WTC11 (cell line): ENCODE results near the gene SCAANT1. TPM values are rescaled to one million over a fixed set of nuclear protein-coding genes. Genes with fewer than 3 reads are reported as not detected.

Experiments
- ATAC-seq: fragments of 200-7000 bp; cut with Tn5 transposase; 2 replicates; pipeline ENCODE4 v1.10.0; 2021; ENCODE audit warnings: mild to moderate bottlenecking, moderate library complexity
- CTCF ChIA-PET: fragments of 300-600 bp; sonication (Branson Sonifier 250); formaldehyde crosslinking; loops from one replicate; lab custom pipeline; 2021; ENCODE audit warnings: antibody characterized with exemption; lab: Charles Lee
- POLR2A ChIA-PET: fragments of 350-600 bp; sonication (Branson Sonifier 250); formaldehyde crosslinking; loops from one replicate; lab custom pipeline; 2021; ENCODE audit warnings: antibody characterized with exemption; lab: Charles Lee
- DNase-seq: peaks from one replicate; pipeline ENCODE4 v3.0.0; 2021; ENCODE audit warnings: low spot score
- H3K27ac Mint-ChIP-seq: 2 replicates; pipeline ENCODE4 v1.8.0; 2021; ENCODE audit warnings: mixed read lengths
- H3K27me3 Mint-ChIP-seq: 2 replicates; pipeline ENCODE4 v1.8.0; 2021; ENCODE audit warnings: low read depth, mild to moderate bottlenecking, moderate library complexity, mixed read lengths
- H3K36me3 Mint-ChIP-seq: 2 replicates; pipeline ENCODE4 v1.8.0; 2021; ENCODE audit warnings: mixed read lengths
- H3K4me1 Mint-ChIP-seq: 2 replicates; pipeline ENCODE4 v1.8.0; 2022; ENCODE audit warnings: mixed read lengths
- H3K4me3 Mint-ChIP-seq: 2 replicates; pipeline ENCODE4 v1.8.0; 2021; ENCODE audit warnings: mild to moderate bottlenecking, moderate library complexity, mixed read lengths
- H3K9me3 Mint-ChIP-seq: 2 replicates; pipeline ENCODE4 v1.8.0; 2021; ENCODE audit warnings: mixed read lengths
- JUN ChIP-seq: sonication (generic); formaldehyde crosslinking; IDR thresholded peaks from 2 replicates; pipeline ENCODE4 v1.8.0; 2023; ENCODE audit warnings: mild to moderate bottlenecking, missing genetic modification reagents
- NFE2L1 ChIP-seq: sonication (generic); formaldehyde crosslinking; IDR thresholded peaks from 2 replicates; pipeline ENCODE4 v1.8.1; 2023; ENCODE audit warnings: missing genetic modification reagents
- NR3C1 ChIP-seq: sonication (generic); formaldehyde crosslinking; conservative IDR thresholded peaks from 2 replicates; pipeline ENCODE4 v1.8.1; 2023; ENCODE audit warnings: low read depth, mild to moderate bottlenecking, missing genetic modification reagents
- ZNF232 ChIP-seq: sonication (generic); formaldehyde crosslinking; IDR thresholded peaks from 2 replicates; pipeline ENCODE4 v1.8.0; 2022; ENCODE audit warnings: mild to moderate bottlenecking, missing genetic modification reagents
- ZNF317 ChIP-seq: sonication (generic); formaldehyde crosslinking; IDR thresholded peaks from 2 replicates; pipeline ENCODE4 v1.8.1; 2023; ENCODE audit warnings: low read depth, mild to moderate bottlenecking, moderate library complexity, missing genetic modification reagents, borderline replicate concordance
- ZNF396 ChIP-seq: fragments of 250-450 bp; sonication (Bioruptor Pico); IDR thresholded peaks from 2 replicates; pipeline ENCODE4 v1.8.0; 2021; ENCODE audit warnings: mild to moderate bottlenecking, moderate library complexity, borderline replicate concordance
- total RNA-seq: library from RNA; stranded (reverse); gene quantifications from 3 replicates; pipeline ENCODE4 v1.2.3, GENCODE V29; 2021
- TF ChIP-seq, protein P1 (sequence below): fragments of 200-600 bp; IDR thresholded peaks from 2 replicates; pipeline ENCODE4 v1.8.0; 2022; ENCODE audit warnings: antibody characterized with exemption
- TF ChIP-seq, protein P2 (sequence below): sonication (generic); formaldehyde crosslinking; IDR thresholded peaks from 2 replicates; pipeline ENCODE4 v1.8.0; 2022; ENCODE audit warnings: missing genetic modification reagents
- TF ChIP-seq, protein P3 (sequence below): fragments of 250-450 bp; sonication (Bioruptor Pico); IDR thresholded peaks from 2 replicates; pipeline ENCODE4 v2.1.2; 2022; ENCODE audit warnings: mild to moderate bottlenecking, moderate library complexity
- TF ChIP-seq, protein P4 (sequence below): fragments of 250-450 bp; sonication (Bioruptor Pico); IDR thresholded peaks from 2 replicates; pipeline ENCODE4 v1.9.0; 2021; ENCODE audit warnings: mild to moderate bottlenecking
- TF ChIP-seq, protein P5 (sequence below): fragments of 250-450 bp; sonication (Bioruptor Pico); IDR thresholded peaks from 2 replicates; pipeline ENCODE4 v1.9.0; 2021; ENCODE audit warnings: mild to moderate bottlenecking, borderline replicate concordance
- TF ChIP-seq, protein P6 (sequence below): sonication (generic); formaldehyde crosslinking; IDR thresholded peaks from 2 replicates; pipeline ENCODE4 v1.8.1; 2022; ENCODE audit warnings: low read depth, mild to moderate bottlenecking, moderate library complexity, missing genetic modification reagents, borderline replicate concordance
- TF ChIP-seq, protein P7 (sequence below): sonication (generic); formaldehyde crosslinking; IDR thresholded peaks from 2 replicates; pipeline ENCODE4 v1.8.1; 2023; ENCODE audit warnings: mild to moderate bottlenecking, missing genetic modification reagents
- TF ChIP-seq, protein P8 (sequence below): sonication (generic); formaldehyde crosslinking; IDR thresholded peaks from 2 replicates; pipeline ENCODE4 v1.8.1; 2023; ENCODE audit warnings: mild to moderate bottlenecking, missing genetic modification reagents

The SCAANT1 gene
- total RNA-seq, 1 experiment from 2014 or later, result 1.3 TPM

DNA sequence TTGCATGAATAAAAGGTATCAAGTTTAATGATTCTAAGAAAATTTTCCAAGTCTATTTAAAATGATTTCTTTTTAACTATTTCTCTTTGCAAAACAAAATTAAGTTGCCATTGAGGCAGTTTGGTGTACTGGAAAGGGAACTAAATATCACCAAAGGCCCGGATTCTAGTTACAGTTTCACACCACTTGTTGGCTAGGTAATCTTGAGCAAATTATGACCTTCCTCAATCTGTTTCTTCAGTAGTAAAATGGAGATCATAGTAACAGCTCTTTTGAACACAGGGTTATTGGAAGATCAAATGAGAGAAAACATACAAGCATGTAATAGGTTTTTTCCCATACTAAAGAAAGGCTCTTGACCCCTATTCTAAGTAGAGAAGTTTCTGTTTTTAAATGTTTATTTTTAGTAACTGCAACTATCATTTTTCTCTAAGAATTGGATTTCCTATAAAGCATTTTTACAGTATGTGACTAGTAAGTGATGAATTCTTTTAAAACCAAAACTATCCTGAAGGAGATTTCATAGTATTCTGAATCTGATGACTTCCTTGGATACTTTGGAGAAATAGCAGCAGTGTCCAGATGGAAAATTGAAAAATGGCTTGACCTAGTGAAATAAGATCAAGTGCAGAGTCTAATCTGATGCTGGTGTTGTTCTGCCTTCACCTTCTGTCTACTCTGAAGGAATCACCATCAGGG lies 15.7 kb downstream of the SCAANT1 start:
- no peaks in the 10 kb centered on the region for H3K27me3 Mint-ChIP-seq
- DNase-seq (no peak), ATAC-seq (no peak)
- ChIA-PET POLR2A (no interaction called here), CTCF (interaction anchor here (1.6 kb wide), 1 partner anchor 11 kb away, joined by 5 read pairs; no protein-coding TSS in a partner anchor)
- H3K36me3 Mint-ChIP-seq, result peaks cover 9% of the 10 kb centered on the region
- TF ChIP-seq NFE2L1 (CRISPR knock-in tag) (no peak), NR3C1 (CRISPR knock-in tag) (no peak)
- TF ChIP-seq, protein P1, sequence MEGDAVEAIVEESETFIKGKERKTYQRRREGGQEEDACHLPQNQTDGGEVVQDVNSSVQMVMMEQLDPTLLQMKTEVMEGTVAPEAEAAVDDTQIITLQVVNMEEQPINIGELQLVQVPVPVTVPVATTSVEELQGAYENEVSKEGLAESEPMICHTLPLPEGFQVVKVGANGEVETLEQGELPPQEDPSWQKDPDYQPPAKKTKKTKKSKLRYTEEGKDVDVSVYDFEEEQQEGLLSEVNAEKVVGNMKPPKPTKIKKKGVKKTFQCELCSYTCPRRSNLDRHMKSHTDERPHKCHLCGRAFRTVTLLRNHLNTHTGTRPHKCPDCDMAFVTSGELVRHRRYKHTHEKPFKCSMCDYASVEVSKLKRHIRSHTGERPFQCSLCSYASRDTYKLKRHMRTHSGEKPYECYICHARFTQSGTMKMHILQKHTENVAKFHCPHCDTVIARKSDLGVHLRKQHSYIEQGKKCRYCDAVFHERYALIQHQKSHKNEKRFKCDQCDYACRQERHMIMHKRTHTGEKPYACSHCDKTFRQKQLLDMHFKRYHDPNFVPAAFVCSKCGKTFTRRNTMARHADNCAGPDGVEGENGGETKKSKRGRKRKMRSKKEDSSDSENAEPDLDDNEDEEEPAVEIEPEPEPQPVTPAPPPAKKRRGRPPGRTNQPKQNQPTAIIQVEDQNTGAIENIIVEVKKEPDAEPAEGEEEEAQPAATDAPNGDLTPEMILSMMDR, result no peak
- TF ChIP-seq, protein P2, sequence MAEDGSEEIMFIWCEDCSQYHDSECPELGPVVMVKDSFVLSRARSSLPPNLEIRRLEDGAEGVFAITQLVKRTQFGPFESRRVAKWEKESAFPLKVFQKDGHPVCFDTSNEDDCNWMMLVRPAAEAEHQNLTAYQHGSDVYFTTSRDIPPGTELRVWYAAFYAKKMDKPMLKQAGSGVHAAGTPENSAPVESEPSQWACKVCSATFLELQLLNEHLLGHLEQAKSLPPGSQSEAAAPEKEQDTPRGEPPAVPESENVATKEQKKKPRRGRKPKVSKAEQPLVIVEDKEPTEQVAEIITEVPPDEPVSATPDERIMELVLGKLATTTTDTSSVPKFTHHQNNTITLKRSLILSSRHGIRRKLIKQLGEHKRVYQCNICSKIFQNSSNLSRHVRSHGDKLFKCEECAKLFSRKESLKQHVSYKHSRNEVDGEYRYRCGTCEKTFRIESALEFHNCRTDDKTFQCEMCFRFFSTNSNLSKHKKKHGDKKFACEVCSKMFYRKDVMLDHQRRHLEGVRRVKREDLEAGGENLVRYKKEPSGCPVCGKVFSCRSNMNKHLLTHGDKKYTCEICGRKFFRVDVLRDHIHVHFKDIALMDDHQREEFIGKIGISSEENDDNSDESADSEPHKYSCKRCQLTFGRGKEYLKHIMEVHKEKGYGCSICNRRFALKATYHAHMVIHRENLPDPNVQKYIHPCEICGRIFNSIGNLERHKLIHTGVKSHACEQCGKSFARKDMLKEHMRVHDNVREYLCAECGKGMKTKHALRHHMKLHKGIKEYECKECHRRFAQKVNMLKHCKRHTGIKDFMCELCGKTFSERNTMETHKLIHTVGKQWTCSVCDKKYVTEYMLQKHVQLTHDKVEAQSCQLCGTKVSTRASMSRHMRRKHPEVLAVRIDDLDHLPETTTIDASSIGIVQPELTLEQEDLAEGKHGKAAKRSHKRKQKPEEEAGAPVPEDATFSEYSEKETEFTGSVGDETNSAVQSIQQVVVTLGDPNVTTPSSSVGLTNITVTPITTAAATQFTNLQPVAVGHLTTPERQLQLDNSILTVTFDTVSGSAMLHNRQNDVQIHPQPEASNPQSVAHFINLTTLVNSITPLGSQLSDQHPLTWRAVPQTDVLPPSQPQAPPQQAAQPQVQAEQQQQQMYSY (CRISPR knock-in tag), result no peak
- TF ChIP-seq, protein P3, sequence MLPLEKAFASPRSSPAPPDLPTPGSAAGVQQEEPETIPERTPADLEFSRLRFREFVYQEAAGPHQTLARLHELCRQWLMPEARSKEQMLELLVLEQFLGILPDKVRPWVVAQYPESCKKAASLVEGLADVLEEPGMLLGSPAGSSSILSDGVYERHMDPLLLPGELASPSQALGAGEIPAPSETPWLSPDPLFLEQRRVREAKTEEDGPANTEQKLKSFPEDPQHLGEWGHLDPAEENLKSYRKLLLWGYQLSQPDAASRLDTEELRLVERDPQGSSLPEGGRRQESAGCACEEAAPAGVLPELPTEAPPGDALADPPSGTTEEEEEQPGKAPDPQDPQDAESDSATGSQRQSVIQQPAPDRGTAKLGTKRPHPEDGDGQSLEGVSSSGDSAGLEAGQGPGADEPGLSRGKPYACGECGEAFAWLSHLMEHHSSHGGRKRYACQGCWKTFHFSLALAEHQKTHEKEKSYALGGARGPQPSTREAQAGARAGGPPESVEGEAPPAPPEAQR, result no peak
- TF ChIP-seq, protein P4, sequence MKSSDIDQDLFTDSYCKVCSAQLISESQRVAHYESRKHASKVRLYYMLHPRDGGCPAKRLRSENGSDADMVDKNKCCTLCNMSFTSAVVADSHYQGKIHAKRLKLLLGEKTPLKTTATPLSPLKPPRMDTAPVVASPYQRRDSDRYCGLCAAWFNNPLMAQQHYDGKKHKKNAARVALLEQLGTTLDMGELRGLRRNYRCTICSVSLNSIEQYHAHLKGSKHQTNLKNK (CRISPR knock-in tag), result no peak
- TF ChIP-seq, protein P5, sequence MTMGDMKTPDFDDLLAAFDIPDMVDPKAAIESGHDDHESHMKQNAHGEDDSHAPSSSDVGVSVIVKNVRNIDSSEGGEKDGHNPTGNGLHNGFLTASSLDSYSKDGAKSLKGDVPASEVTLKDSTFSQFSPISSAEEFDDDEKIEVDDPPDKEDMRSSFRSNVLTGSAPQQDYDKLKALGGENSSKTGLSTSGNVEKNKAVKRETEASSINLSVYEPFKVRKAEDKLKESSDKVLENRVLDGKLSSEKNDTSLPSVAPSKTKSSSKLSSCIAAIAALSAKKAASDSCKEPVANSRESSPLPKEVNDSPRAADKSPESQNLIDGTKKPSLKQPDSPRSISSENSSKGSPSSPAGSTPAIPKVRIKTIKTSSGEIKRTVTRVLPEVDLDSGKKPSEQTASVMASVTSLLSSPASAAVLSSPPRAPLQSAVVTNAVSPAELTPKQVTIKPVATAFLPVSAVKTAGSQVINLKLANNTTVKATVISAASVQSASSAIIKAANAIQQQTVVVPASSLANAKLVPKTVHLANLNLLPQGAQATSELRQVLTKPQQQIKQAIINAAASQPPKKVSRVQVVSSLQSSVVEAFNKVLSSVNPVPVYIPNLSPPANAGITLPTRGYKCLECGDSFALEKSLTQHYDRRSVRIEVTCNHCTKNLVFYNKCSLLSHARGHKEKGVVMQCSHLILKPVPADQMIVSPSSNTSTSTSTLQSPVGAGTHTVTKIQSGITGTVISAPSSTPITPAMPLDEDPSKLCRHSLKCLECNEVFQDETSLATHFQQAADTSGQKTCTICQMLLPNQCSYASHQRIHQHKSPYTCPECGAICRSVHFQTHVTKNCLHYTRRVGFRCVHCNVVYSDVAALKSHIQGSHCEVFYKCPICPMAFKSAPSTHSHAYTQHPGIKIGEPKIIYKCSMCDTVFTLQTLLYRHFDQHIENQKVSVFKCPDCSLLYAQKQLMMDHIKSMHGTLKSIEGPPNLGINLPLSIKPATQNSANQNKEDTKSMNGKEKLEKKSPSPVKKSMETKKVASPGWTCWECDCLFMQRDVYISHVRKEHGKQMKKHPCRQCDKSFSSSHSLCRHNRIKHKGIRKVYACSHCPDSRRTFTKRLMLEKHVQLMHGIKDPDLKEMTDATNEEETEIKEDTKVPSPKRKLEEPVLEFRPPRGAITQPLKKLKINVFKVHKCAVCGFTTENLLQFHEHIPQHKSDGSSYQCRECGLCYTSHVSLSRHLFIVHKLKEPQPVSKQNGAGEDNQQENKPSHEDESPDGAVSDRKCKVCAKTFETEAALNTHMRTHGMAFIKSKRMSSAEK (CRISPR knock-in tag), result no peak
- no peak overlapping the region for H3K4me3 Mint-ChIP-seq
- H3K27ac Mint-ChIP-seq, result no peak overlapping the region
- peaks cover 19% of the 10 kb centered on the region for H3K4me1 Mint-ChIP-seq
- peaks cover 2% of the 10 kb centered on the region; the same call in 1 of the 2 replicates for H3K9me3 Mint-ChIP-seq

DNA sequence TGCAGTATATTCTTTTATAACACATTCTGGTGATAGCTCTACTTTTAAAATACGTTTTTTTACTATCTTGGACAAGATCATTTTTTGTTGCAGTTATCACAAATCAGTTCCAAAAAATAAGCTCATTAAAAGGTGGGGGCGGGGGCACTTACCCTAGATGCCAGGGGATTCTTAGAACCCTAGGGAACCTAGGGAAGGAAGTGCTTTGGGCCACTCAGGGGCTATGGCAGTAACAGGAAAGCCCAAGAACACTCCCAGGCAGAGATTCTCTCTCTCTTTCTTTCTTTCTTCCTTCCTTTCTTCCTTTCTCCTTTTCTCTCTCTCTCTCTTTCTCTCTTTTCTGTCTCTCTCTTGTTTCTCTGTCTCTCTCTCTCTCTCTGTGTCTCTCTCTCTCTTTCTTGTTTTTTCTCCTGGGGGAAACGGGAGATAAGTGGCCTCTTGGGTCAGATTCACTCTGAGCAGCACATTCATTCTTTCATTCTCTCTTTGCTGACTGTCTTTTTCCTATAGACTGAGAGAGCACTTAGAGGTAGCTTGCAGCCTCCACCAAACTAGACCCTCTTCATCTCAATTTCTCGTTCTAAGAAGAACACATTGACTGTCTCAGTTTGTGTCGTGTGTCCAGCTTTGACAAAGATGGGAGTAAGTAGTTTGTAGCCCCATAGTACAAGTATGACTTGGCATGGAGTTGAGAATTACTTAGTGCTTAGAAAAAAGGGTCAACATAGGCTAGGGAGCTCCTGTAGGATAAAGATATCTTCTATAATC lies 16.6 kb downstream of the SCAANT1 start:
- H3K4me1 Mint-ChIP-seq, result peaks cover 19% of the 10 kb centered on the region
- H3K9me3 Mint-ChIP-seq, result no peaks in the 10 kb centered on the region
- H3K27ac Mint-ChIP-seq, result no peak overlapping the region; the same call in 1 of the 2 replicates
- POLR2A ChIA-PET, result interaction anchor here (0.5 to 1.5 kb wide), 2 partner anchors 8 to 17 kb away, joined by 4 to 7 read pairs; partner anchors contain the start of gene SCAANT1
- ATAC-seq, result peak; percentile 62; the same call in 1 of the 2 replicates
- no peak overlapping the region for H3K4me3 Mint-ChIP-seq
- H3K27me3 Mint-ChIP-seq, result no peaks in the 10 kb centered on the region
- H3K36me3 Mint-ChIP-seq, result peaks cover 8% of the 10 kb centered on the region
- no peak for DNase-seq
- CTCF ChIA-PET, result interaction anchor here (0.6 to 1.6 kb wide), 5 partner anchors 12 to 104 kb away, joined by 3 to 5 read pairs (median 3); no protein-coding TSS in a partner anchor
- TF ChIP-seq JUN (CRISPR knock-in tag) (no peak), ZNF317 (CRISPR knock-in tag) (no peak), NFE2L1 (CRISPR knock-in tag) (no peak), ZNF232 (CRISPR knock-in tag) (no peak), ZNF396 (CRISPR knock-in tag) (no peak)
- TF ChIP-seq, protein P6, sequence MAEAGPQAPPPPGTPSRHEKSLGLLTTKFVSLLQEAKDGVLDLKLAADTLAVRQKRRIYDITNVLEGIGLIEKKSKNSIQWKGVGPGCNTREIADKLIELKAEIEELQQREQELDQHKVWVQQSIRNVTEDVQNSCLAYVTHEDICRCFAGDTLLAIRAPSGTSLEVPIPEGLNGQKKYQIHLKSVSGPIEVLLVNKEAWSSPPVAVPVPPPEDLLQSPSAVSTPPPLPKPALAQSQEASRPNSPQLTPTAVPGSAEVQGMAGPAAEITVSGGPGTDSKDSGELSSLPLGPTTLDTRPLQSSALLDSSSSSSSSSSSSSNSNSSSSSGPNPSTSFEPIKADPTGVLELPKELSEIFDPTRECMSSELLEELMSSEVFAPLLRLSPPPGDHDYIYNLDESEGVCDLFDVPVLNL (CRISPR knock-in tag), result no peak
- TF ChIP-seq, protein P7, sequence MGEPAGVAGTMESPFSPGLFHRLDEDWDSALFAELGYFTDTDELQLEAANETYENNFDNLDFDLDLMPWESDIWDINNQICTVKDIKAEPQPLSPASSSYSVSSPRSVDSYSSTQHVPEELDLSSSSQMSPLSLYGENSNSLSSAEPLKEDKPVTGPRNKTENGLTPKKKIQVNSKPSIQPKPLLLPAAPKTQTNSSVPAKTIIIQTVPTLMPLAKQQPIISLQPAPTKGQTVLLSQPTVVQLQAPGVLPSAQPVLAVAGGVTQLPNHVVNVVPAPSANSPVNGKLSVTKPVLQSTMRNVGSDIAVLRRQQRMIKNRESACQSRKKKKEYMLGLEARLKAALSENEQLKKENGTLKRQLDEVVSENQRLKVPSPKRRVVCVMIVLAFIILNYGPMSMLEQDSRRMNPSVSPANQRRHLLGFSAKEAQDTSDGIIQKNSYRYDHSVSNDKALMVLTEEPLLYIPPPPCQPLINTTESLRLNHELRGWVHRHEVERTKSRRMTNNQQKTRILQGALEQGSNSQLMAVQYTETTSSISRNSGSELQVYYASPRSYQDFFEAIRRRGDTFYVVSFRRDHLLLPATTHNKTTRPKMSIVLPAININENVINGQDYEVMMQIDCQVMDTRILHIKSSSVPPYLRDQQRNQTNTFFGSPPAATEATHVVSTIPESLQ (CRISPR knock-in tag), result no peak
- TF ChIP-seq, protein P8, sequence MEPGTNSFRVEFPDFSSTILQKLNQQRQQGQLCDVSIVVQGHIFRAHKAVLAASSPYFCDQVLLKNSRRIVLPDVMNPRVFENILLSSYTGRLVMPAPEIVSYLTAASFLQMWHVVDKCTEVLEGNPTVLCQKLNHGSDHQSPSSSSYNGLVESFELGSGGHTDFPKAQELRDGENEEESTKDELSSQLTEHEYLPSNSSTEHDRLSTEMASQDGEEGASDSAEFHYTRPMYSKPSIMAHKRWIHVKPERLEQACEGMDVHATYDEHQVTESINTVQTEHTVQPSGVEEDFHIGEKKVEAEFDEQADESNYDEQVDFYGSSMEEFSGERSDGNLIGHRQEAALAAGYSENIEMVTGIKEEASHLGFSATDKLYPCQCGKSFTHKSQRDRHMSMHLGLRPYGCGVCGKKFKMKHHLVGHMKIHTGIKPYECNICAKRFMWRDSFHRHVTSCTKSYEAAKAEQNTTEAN (CRISPR knock-in tag), result no peak
